Stimulated activated CD4-positive, alpha-beta T cell treated with anti-CD3 and anti-CD28 coated beads, Interleukin-4, amount 100 ng/mL, for 24 hours (primary cell): ENCODE measurements around the gene NAT10.

ENCODE experiments used
- DNase-seq: peaks from one replicate; pipeline ENCODE4 v3.0.0-alpha.2; 2020

The NAT10 gene

GRCh38 chr11:34111722-34112270, 6.4 kb downstream of the NAT10 start:
- no peak for DNase-seq

- no peak for DNase-seq
These were observed 8.6 kb downstream of the NAT10 start for GRCh38 chr11:34114014-34114413.

- DNase-seq = no peak
These were observed 9.0 kb downstream of the NAT10 start for GRCh38 chr11:34114471-34114870.

GRCh38 chr11:34120651-34121050, 15.2 kb downstream of the NAT10 start:
- no peak for DNase-seq

- no peak for DNase-seq
These were observed 19.6 kb downstream of the NAT10 start for GRCh38 chr11:34124885-34125668.

GRCh38 chr11:34126959-34127848, 21.8 kb downstream of the NAT10 start:
- DNase-seq = no peak

- no peak for DNase-seq
These were observed 23.4 kb downstream of the NAT10 start for GRCh38 chr11:34128824-34129223.

GRCh38 chr11:34132261-34132965, 27.0 kb downstream of the NAT10 start:
- no peak for DNase-seq

- DNase-seq = no peak
These were observed 29.3 kb downstream of the NAT10 start for GRCh38 chr11:34134765-34135164.

GRCh38 chr11:34135439-34135838, 30.0 kb downstream of the NAT10 start:
- no peak for DNase-seq

GRCh38 chr11:34136420-34136819, 31.0 kb downstream of the NAT10 start:
- DNase-seq = no peak

- no peak for DNase-seq
These were observed 33.9 kb downstream of the NAT10 start for GRCh38 chr11:34139346-34139745.

- DNase-seq = no peak
These were observed 34.7 kb downstream of the NAT10 start for GRCh38 chr11:34140149-34140548.

- no peak for DNase-seq
These were observed 37.6 kb downstream of the NAT10 start for GRCh38 chr11:34143048-34143447.

- DNase-seq = no peak
These were observed 39.6 kb downstream of the NAT10 start for GRCh38 chr11:34145073-34145472.

GRCh38 chr11:34145847-34146381, 40.5 kb downstream of the NAT10 start:
- DNase-seq = no peak

GRCh38 chr11:34146411-34146810, 41.0 kb downstream of the NAT10 start:
- no peak for DNase-seq

GRCh38 chr11:34146866-34147265, 41.4 kb downstream of the NAT10 start:
- no peak for DNase-seq

GRCh38 chr11:34147581-34147980, 42.2 kb downstream of the NAT10 start:
- DNase-seq = no peak

- no peak for DNase-seq
These were observed 43.2 kb downstream of the NAT10 start for GRCh38 chr11:34148504-34149165.

GRCh38 chr11:34149274-34149673, 43.8 kb downstream of the NAT10 start:
- no peak for DNase-seq

GRCh38 chr11:34149786-34150185, 44.4 kb downstream of the NAT10 start:
- DNase-seq = no peak
